Esophagus muscularis mucosa (tissue), 4 donors: ENCODE data around the gene OR2A5.

Experiments used
- CTCF ChIP-seq, 3 experiments: fragments of 200-600 bp in 2 of 3; fragments of 450-650 bp in 1 of 3; sonication (generic) in 2 of 3; IDR thresholded peaks; one replicate each; pipeline ENCODE4 v1.5.1; 2017 to 2019; ENCODE audit warnings: antibody characterized with exemption in 3 of 3, mild to moderate bottlenecking in 2 of 3, moderate library complexity in 1 of 3
- EP300 ChIP-seq: sonication (generic); formaldehyde crosslinking; IDR thresholded peaks from one replicate; pipeline ENCODE4 v1.6.1; 2017; ENCODE audit warnings: antibody characterized with exemption
- POLR2A ChIP-seq: fragments of 450-650 bp; IDR thresholded peaks from one replicate; pipeline ENCODE4 v1.6.1; 2017; ENCODE audit warnings: antibody characterized with exemption, moderate library complexity, mild to moderate bottlenecking, low read depth
- POLR2AphosphoS5 ChIP-seq, 2 donors: sonication (generic); formaldehyde crosslinking; IDR thresholded peaks; one replicate each; pipeline ENCODE4 v1.6.1; 2017; ENCODE audit warnings: antibody characterized with exemption in 2 of 2

DNA sequence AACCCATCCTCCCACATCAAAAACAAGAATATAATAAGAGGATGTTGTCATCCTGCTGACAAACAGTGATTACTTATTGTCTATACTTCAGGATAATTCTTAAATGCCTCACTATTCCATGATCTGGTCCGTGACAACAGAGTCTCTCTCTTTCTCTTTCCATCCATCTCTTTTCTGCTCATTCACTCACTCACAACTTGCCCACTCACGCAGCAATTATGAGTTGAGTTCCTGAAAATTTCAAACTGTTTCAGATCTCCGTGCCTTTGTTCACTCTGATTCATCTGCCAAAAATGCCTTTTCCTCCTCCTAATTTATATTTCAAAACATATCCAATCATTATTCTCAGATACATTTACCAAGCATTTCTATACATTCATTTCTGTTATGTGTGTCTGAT lies 47.2 kb upstream of the OR2A5 start:
- TF ChIP-seq CTCF (IDR thresholded peaks at IDR 0.05) (no peak), POLR2A (no peak), EP300 (no peak), POLR2AphosphoS5 (IDR thresholded peaks at IDR 0.05) (no peak)
